Epidermal melanocyte (primary cell): ENCODE measurements around the gene PACSIN2.
"Not testable (repeated sequence)": the region's sequence is repeated elsewhere in the genome, so short reads cannot be mapped to it uniquely, and the experiment has no call there.

Experiments
- DNase-seq: peaks from one replicate; pipeline ENCODE4 v3.0.0; 2011; ENCODE audit warnings: low spot score; ENCODE audit not compliant: insufficient read length

The PACSIN2 gene

DNA sequence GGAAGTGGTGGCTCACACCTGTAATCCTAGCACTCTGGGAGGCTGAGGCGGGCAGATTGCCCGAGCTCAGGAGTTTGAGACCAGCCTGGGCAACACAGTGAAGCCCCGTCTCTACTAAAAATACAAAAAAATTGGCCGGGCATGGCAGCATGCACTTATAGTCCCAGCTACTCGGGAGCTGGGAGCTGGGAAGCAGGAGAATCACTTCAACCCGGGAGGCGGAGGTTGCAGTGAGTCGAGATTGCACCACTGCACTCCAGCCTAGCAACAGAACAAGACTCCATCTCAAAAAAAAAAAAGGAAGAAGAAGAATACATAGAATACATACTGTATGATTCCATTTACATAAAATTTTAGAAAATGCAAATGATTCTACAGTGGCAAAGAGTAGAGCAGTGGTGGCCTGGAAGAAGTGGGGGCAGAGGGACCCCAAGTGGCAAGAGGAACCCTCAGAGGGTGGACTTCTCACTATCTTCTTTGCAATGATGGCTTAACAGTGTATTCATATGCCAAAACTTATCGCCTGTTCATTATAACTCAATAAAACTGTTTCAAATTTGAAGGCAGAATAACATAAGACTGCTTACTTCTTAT lies 22.0 kb downstream of the PACSIN2 start:
- DNase-seq: no peak

GRCh38 chr22:42992092-42992491 lies 22.9 kb downstream of the PACSIN2 start:
- no peak for DNase-seq

GRCh38 chr22:42991010-42991651 lies 23.8 kb downstream of the PACSIN2 start:
- DNase-seq: no peak

GRCh38 chr22:42990131-42990838 lies 24.7 kb downstream of the PACSIN2 start:
- peak; percentile 90 for DNase-seq

GRCh38 chr22:42986115-42986514 lies 28.8 kb downstream of the PACSIN2 start:
- no peak for DNase-seq

GRCh38 chr22:42985531-42985905 lies 29.4 kb downstream of the PACSIN2 start:
- no peak for DNase-seq

DNA sequence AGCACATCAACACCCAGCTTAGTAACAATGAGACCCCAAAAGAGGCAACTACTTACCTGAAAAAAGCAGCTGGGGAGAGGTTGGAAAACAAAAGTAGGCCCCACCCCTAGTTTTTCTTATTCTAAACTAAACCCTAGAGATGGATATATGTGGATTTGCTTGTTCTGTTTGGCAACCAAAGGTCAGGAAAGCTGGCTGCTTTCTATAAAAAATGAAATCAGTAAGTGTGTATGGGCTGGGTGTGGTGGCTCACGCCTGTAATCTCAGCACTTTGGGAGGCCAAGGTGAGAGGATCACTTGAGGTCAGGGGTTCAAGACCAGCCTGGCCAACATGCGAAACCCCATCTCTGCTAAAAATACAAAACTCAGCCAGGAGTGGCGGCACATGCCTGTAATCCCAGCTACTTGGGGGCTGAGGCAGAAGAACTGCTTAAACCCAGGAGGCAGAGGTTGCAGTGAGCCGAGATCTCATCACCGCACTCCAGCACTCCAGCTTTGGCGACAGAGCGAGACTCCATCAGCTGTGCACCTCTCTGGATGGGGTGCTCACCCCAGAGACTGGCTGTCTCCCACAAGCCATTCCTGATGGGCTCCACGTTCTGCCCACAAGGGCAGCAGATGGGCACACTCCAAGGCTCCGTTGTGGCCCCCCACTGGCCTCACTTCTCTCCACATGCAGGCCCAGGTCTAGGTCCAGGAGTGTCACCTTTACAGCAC lies 30.0 kb downstream of the PACSIN2 start:
- no peak for DNase-seq

DNA sequence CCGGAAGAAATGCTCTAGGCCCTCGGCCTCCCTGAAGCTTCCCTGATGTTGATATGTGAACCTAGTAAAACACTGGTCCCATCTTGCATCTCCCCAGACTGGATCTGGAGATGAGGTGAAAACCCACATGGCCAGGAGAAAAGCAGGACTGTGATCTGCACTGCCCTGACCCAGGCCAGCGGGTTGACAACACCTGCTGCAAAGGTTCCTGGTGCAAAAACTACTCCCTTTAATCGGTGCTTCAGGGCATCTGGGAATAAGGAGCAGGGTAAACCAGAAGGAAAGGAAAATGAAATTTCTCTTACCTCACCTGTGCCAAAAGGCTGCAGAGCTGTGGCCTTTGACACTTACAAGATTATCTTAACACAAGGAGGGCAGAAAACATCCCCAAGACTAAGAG lies 30.6 kb downstream of the PACSIN2 start:
- DNase-seq: no peak

- DNase-seq: no peak
These were observed 31.5 kb downstream of the PACSIN2 start for GRCh38 chr22:42983470-42983869.

DNA sequence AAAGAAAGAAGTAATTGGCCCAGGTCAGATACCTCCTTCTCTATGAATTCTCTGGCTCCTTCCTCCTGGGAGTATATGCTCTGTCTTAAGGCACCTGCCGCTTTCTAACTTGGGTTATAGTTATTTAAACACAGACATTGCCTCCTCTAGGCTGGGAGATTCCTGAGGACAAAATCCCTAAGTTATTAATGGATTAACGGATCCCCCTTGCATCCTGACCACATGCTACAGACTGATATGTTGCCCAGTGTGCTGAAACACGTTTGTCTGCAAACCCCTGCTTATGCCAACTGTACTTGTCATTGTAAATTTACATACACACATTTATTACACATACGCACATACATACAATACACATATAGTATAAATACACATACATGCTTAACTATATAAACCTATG lies 35.3 kb downstream of the PACSIN2 start:
- no peak for DNase-seq

DNA sequence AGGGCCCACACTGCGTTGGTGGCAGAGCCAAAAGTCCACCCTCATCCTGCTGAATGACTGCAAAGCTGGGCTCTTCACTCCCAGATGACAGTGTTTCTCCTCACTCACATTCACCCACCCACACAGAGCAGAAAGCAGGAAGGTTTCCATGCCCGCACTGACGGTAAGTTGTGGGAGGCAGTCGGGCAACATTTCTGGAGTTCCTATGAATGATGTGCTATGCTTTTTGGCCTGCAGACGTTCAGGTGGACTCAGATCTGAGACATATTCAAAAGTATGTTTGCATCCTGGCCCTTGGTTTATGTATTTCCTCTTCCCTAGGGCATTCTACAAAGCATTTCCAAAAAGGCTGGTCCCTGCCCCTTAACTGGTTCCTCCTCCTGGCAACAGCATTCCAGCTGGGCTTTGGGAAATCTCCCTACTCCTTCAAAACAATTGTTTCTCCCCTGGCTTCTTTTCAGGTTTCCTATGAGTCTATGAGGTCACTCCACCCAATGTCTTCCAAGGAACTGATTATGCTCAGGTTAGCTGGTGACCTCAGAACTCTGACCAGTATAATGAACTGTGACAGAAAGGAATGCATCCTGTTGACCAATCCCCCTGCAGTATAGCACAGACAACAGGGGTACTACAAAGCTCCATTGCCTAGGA lies 36.4 kb downstream of the PACSIN2 start:
- no peak for DNase-seq

- no peak for DNase-seq
These were observed 37.4 kb downstream of the PACSIN2 start for GRCh38 chr22:42977569-42977968.

- no peak for DNase-seq
These were observed 38.6 kb downstream of the PACSIN2 start for GRCh38 chr22:42976217-42976933.

DNA sequence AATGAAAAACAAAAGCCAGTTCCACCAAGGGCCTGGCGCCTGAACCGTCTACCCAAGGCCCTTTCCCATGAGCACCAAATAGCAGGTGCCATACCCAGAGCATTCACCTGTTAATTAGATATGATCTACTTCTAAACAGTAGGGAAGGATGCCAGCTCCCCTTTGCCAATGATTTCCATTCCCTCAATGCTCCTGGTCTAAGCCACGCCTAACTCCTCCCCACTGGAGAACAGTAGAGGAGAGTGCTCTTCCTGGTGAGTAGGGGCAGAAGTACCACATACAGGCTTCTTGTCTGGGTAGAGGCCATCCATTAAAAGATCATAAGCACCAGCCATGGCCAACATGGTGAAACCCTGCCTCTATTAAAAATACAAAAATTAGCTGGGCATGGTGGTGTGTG lies 40.7 kb downstream of the PACSIN2 start:
- no peak for DNase-seq

GRCh38 chr22:42973536-42973881 lies 41.4 kb downstream of the PACSIN2 start:
- no peak for DNase-seq

GRCh38 chr22:42972649-42973535 lies 42.1 kb downstream of the PACSIN2 start:
- no peak for DNase-seq

DNA sequence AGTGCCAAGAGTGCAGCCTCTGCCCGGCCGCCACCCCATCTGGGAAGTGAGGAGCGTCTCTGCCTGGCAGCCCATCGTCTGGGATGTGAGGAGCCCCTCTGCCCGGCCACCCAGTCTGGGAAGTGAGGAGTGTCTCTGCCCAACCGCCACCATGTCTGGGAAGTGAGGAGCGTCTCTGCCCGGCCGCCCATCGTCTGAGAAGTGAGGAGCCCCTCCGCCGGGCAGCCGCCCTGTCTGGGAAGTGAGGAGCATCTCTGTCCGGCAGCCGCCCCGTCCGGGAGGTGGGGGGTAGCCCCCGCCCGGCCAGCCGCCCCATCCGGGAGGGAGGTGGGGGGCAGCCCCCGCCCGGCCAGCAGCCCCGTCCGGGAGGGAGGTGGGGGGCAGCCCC lies 43.5 kb downstream of the PACSIN2 start:
- DNase-seq: not testable (repeated sequence)

GRCh38 chr22:42970029-42970428 lies 44.9 kb downstream of the PACSIN2 start:
- no peak for DNase-seq

DNA sequence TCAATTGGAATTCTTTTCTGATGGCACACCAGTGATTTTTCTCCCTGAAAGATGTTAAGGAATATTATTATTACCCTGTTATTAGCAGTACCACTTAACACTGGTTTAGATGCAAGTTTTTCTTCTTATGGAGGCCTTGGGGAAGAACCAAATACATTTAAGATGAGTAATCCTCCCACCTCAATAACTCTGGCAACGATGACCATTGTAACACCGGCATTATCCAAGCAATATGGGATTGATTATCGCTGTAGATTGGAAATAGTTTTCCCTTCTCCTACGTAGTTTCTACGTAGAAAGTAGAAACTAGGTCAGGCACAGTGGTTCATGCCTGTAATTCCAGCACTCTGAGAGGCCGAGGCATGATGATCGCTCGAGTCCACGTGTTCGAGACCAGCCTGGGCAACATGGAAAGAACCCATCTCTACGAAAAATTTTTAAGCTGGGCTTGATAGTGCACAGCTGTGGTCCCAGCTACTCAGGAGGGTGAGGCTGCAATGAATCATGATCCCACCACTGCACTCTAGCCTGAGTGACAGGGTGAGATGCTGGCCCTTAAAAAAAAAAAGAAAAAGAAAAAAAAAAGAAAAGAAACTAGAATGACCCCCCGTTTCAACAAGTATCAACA lies 45.5 kb downstream of the PACSIN2 start:
- peak; percentile 75 for DNase-seq

GRCh38 chr22:42967933-42968332 lies 47.0 kb downstream of the PACSIN2 start:
- DNase-seq: no peak
